ENCODE data around the gene CLCN1.

DNA sequence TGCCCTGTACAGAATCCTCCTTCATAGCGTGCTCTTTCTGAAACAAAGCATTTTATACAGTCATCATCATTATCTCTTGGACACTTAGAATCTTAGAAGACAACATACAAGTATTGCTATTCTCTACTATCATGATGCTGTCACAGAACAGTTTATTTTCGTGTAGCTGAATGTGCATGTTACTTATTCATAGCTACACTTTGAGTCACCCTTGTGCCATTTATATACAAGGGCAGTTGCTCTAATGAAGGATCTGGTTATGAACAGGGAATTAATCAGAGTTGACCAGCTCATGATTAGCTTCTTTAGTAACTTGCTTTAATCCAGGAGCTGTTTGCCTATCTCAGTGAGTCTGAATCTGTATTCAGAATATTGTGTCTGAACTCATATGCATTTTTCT, 16.6 kb upstream of the CLCN1 start:
- TF ChIP-seq CTCF (IDR thresholded peaks at IDR 0.05; ENCODE audit: borderline replicate concordance, extremely low read depth, low read length, poor library complexity, severe bottlenecking) (no peak), EZH2 (IDR thresholded peaks at IDR 0.05; ENCODE audit: borderline replicate concordance, low read depth, low read length, severe bottlenecking) (no peak)
